GM12874 (cell line): ENCODE data around the gene LAMA2.

Source experiments
- CTCF ChIP-seq: IDR thresholded peaks from 2 replicates; pipeline ENCODE4 v1.5.1; 2011; ENCODE audit warnings: low read depth, mild to moderate bottlenecking, control low read depth, low read length, moderate library complexity; ENCODE audit not compliant: insufficient read depth

Gene LAMA2

GRCh38 chr6:129253727-129254126 lies 370.8 kb downstream of the LAMA2 start:
- TF ChIP-seq CTCF: no peak

- TF ChIP-seq CTCF: no peak
These were observed 374.3 kb downstream of the LAMA2 start for GRCh38 chr6:129257196-129257595.

DNA sequence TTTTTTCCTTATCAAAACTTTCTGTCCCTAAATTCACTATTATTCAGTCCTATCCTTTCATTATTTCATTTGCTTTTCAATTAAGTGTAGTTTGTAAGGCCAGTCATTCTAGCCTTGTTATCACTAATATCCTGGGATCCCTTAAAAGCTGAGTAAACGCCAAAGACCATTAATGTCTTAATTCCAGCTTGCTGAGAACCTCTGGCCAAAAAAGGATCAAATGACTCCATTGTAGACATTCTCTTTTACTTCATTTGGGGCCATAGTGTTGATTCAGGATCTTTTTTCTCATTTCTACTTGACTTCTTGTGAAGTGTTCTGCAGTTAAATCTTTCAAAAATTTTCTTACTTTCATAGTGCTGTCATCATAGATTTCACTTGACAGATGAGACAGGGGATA lies 379.7 kb downstream of the LAMA2 start:
- TF ChIP-seq CTCF: no peak

DNA sequence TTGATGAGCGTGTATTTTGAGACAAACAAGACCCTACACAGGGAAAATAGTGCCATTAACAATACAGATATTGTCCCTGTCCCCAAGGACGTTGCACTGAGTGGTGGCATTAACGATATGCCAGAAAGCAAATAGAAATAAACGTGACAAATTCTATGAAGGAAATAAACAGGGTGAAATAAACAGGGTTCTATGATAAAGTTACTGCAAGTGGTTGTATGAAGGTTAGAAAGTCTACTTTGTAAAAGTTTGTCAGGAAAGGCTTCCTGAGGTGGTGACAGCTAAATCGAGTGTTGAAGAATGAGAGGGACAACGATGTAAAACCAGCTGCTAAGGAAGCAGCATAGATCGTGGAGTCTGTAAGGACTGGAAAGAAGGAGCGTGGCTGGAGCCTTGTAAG lies 380.2 kb downstream of the LAMA2 start:
- no peak for TF ChIP-seq CTCF

DNA sequence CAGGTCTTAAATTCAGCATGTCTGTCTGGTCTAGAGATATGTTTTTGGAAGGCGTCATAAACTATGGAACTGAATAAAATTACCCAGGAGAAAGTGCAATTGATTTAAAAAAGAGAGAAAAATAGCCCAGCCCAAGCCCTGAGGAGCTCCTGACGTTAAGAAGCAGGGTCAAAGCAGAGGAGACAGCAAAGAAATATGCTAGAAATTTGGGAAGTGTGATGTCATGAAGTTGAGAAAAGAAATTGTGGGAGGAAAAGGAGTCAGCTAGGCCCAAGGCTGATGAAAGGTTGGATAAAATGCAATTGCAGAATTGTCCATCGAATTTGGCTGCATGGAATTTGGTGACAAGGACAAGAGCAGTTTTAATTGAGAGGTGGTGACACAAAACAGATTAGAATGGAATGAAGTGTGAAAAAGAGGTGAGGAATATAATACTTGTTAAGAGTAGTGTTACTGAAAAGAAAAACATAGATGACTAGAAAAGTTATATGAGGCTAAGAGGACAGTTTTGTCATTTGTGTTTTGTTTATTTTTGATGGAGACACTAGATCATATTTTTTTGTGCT lies 381.6 kb downstream of the LAMA2 start:
- no peak for TF ChIP-seq CTCF

GRCh38 chr6:129267028-129267427 lies 384.1 kb downstream of the LAMA2 start:
- TF ChIP-seq CTCF: no peak

DNA sequence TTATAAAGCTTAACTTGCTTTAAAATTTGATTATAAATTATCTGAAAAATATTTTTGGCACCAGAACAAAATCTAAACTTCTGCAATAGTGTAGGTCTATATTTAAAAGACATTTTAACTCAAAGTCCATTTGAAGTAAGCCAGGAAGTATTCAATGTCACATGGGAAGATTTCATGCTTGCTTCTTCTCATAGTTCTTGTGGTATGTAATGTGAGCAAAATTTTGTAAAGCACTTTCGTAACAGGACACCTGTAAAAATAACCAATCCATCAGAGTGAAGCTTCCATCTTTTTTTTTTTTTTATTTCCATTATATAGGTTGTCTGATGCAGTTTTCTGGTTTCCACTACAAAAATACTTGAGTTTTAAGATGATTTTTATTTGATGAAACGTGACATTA lies 386.1 kb downstream of the LAMA2 start:
- TF ChIP-seq CTCF: no peak
